ENCODE data around the gene CXXC5. TPM values are rescaled to one million over a fixed set of nuclear protein-coding genes. Genes with fewer than 3 reads are reported as not detected.

The CXXC5 gene
- total and polyA plus RNA-seq, 12 donors: 28.7 to 51.6 (median 36.0) TPM

- no peak for TF ChIP-seq CTCF (IDR thresholded peaks at IDR 0.05)
- Histone ChIP-seq H3K4me3 (no peak overlapping the region), H3K4me1 (peaks cover 25 to 66% (median 43%) of the 10 kb centered on the region in 9 donors), H3K36me3 (peaks cover 0 to 50% (median 22%) of the 10 kb centered on the region in 9 donors), H3K9me3 (no peaks in the 10 kb centered on the region), H3K27me3 (no peaks in the 10 kb centered on the region), H3K27ac (no peak overlapping the region)
- intact Hi-C loops (cut with DNase I): no loop called here
- DNase-seq (no peak), ATAC-seq (no peak)
- WGBS, 2 donors: 85 to 90% methylated on average over 29 of the region's 29 CpGs
Measured at GRCh38 chr5:139682016-139682975, 34.1 kb downstream of the CXXC5 start.

GRCh38 chr5:139683295-139684271 lies 35.4 kb downstream of the CXXC5 start:
- H3K4me1 ChIP-seq: peaks cover 13 to 66% (median 41%) of the 10 kb centered on the region in 9 donors
- peaks cover 0 to 50% (median 22%) of the 10 kb centered on the region in 9 donors for H3K36me3 ChIP-seq
- peak overlapping the region in 6 of 10 donors; percentile 60 to 77 (median 68) for H3K27ac ChIP-seq
- ATAC-seq (no peak), DNase-seq (no peak)
- no peaks in the 10 kb centered on the region for H3K27me3 ChIP-seq
- H3K9me3 ChIP-seq: no peaks in the 10 kb centered on the region
- no peak overlapping the region for H3K4me3 ChIP-seq
- WGBS, 2 donors: 64 to 70% methylated on average over 20 of the region's 20 CpGs
- intact Hi-C loops (cut with DNase I): no loop called here
- TF ChIP-seq CTCF (IDR thresholded peaks at IDR 0.05): no peak

GRCh38 chr5:139684350-139684880 lies 36.3 kb downstream of the CXXC5 start:
- Histone ChIP-seq H3K27ac (peak overlapping the region in 9 of 10 donors; percentile 16 to 77 (median 68)), H3K4me3 (no peak overlapping the region), H3K27me3 (no peaks in the 10 kb centered on the region), H3K36me3 (peaks cover 0 to 50% (median 22%) of the 10 kb centered on the region in 9 donors), H3K9me3 (no peaks in the 10 kb centered on the region), H3K4me1 (peaks cover 8 to 66% (median 39%) of the 10 kb centered on the region in 9 donors)
- DNase-seq (no peak), ATAC-seq (no peak)
- WGBS, 2 donors: 87 to 91% methylated on average over 7 of the region's 7 CpGs
- intact Hi-C loops (cut with DNase I): no loop called here
- no peak for TF ChIP-seq CTCF (IDR thresholded peaks at IDR 0.05)

Data from heart right ventricle (tissue), 16 donors.